Endodermal cell (in vitro differentiated cells): ENCODE results near the gene AVPR1B. TPM values are rescaled to one million over a fixed set of nuclear protein-coding genes. Genes with fewer than 3 reads are reported as not detected.

Experiments
- DNase-seq: peaks from one replicate; pipeline ENCODE4 v3.0.0-alpha.2; 2017
- H3K27ac ChIP-seq: 2 replicates; pipeline ENCODE4 v1.5.1; 2013; ENCODE audit warnings: mild to moderate bottlenecking, low read depth, low read length, moderate library complexity
- H3K27me3 ChIP-seq: 2 replicates; pipeline ENCODE4 v1.6.1; 2013; ENCODE audit warnings: mild to moderate bottlenecking, low read length, moderate library complexity; ENCODE audit not compliant: insufficient read depth, control insufficient read depth, poor library complexity, severe bottlenecking
- H3K36me3 ChIP-seq: 2 replicates; pipeline ENCODE4 v1.7.0; 2013; ENCODE audit warnings: mild to moderate bottlenecking, low read length, moderate library complexity; ENCODE audit not compliant: control insufficient read depth, insufficient read depth
- H3K4me1 ChIP-seq: one replicate; pipeline ENCODE4 v1.7.0; 2013; ENCODE audit warnings: low read length; ENCODE audit not compliant: control insufficient read depth, insufficient read depth
- H3K4me3 ChIP-seq: 2 replicates; pipeline ENCODE4 v1.5.1; 2013; ENCODE audit warnings: mild to moderate bottlenecking, low read length, moderate library complexity
- H3K9ac ChIP-seq: 2 replicates; pipeline ENCODE4 v1.6.1; 2013; ENCODE audit warnings: mild to moderate bottlenecking, low read length, moderate library complexity; ENCODE audit not compliant: poor library complexity, severe bottlenecking; ENCODE audit errors: extremely low read depth
- H3K9me3 ChIP-seq: 2 replicates; pipeline ENCODE4 v1.6.1; 2013; ENCODE audit warnings: mild to moderate bottlenecking, low read length, moderate library complexity; ENCODE audit not compliant: control insufficient read depth
- H3K27ac Mint-ChIP-seq: 2 replicates; pipeline ENCODE4 v1.8.0; 2020; ENCODE audit warnings: mixed read lengths
- H3K27me3 Mint-ChIP-seq: 2 replicates; pipeline ENCODE4 v1.8.0; 2021; ENCODE audit warnings: mild to moderate bottlenecking, mixed read lengths; ENCODE audit not compliant: insufficient read depth
- H3K36me3 Mint-ChIP-seq: 2 replicates; pipeline ENCODE4 v1.8.0; 2020; ENCODE audit warnings: low read depth, mixed read lengths
- H3K4me1 Mint-ChIP-seq: 2 replicates; pipeline ENCODE4 v1.8.0; 2020; ENCODE audit warnings: mixed read lengths
- H3K4me3 Mint-ChIP-seq: 2 replicates; pipeline ENCODE4 v1.8.0; 2020; ENCODE audit warnings: mild to moderate bottlenecking, moderate library complexity, mixed read lengths
- H3K9me3 Mint-ChIP-seq: 2 replicates; pipeline ENCODE4 v1.8.0; 2020; ENCODE audit warnings: mild to moderate bottlenecking, mixed read lengths
- whole genome bisulfite sequencing, 2 experiments: methylation state at CpG; one replicate each; pipeline versions ENCODE4 v1.1.5 to v1.1.7; 2013; ENCODE audit warnings: missing lambda C conversion rate in 2 of 2, mixed read lengths in 1 of 2; ENCODE audit not compliant: insufficient coverage in 1 of 2, insufficient read length in 1 of 2; 5-methylcytosine and 5-hydroxymethylcytosine counted together
- total RNA-seq, 2 donors: library from RNA; stranded (reverse); fragmentation: NEBNext Ultra II Directional in 1 of 2; extraction: Animal tissue kit (Norgen Biotek cat#: 25700) in 1 of 2; gene quantifications; 2 replicates in 1 of 2; 3 replicates in 1 of 2; pipeline ENCODE4 v1.2.1, GENCODE V29; 2021
- TF ChIP-seq, protein P1 (sequence below): fragments of 200-600 bp; sonication (generic); conservative IDR thresholded peaks from 2 replicates; pipeline ENCODE4 v1.5.0; 2021; ENCODE audit warnings: antibody characterized with exemption, mild to moderate bottlenecking

AVPR1B gene
- total RNA-seq, 2 donors from 2014 or later: 0.11 TPM; not detected in 1

DNA sequence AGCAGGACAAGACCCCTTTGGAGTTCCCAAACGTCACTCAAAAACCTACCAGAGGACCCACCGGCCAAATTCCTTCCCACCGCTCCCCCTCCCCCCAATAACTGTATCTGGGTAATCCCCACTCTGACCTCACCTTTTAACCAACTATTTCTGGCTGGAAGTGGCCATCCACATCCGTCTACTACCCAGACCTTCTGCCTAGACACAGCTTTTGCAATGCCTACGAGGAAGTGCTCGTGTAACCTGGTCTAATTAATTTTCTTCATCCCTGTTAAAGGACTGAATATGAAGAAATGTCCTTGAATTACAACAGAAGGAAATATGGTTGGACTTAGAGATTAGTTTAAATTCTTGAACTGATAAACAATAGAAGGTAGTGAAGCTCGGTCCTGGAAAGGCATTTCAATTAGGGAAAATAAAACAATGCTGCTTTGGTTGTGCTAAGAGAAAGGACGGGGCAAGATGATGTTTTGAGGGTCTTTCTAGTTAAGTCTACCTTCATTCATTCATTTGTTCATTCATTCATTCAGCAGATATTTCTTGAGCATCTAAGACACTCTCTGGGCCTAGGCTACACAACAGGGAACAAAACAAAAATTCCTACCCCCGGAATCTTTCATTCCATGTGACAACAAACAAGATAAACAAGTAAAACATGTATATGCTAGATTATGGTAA lies 18.8 kb downstream of the AVPR1B start:
- H3K4me3 Mint-ChIP-seq: no peak overlapping the region
- DNase-seq: no peak
- 89 to 91% methylated on average over 7 to 8 of the region's 9 CpGs for WGBS, 2 experiments
- H3K9ac ChIP-seq: no peak overlapping the region
- H3K27ac Mint-ChIP-seq: no peak overlapping the region
- no peaks in the 10 kb centered on the region for H3K9me3 ChIP-seq
- H3K36me3 Mint-ChIP-seq: no peaks in the 10 kb centered on the region
- TF ChIP-seq, protein P1, sequence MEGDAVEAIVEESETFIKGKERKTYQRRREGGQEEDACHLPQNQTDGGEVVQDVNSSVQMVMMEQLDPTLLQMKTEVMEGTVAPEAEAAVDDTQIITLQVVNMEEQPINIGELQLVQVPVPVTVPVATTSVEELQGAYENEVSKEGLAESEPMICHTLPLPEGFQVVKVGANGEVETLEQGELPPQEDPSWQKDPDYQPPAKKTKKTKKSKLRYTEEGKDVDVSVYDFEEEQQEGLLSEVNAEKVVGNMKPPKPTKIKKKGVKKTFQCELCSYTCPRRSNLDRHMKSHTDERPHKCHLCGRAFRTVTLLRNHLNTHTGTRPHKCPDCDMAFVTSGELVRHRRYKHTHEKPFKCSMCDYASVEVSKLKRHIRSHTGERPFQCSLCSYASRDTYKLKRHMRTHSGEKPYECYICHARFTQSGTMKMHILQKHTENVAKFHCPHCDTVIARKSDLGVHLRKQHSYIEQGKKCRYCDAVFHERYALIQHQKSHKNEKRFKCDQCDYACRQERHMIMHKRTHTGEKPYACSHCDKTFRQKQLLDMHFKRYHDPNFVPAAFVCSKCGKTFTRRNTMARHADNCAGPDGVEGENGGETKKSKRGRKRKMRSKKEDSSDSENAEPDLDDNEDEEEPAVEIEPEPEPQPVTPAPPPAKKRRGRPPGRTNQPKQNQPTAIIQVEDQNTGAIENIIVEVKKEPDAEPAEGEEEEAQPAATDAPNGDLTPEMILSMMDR: no peak
- H3K4me1 ChIP-seq: no peaks in the 10 kb centered on the region
- no peak overlapping the region for H3K27ac ChIP-seq
- H3K27me3 Mint-ChIP-seq: no peaks in the 10 kb centered on the region
- H3K27me3 ChIP-seq: no peaks in the 10 kb centered on the region
- H3K36me3 ChIP-seq: no peaks in the 10 kb centered on the region
- H3K4me1 Mint-ChIP-seq: peaks cover 19% of the 10 kb centered on the region
- H3K9me3 Mint-ChIP-seq: no peaks in the 10 kb centered on the region
- no peak overlapping the region for H3K4me3 ChIP-seq

DNA sequence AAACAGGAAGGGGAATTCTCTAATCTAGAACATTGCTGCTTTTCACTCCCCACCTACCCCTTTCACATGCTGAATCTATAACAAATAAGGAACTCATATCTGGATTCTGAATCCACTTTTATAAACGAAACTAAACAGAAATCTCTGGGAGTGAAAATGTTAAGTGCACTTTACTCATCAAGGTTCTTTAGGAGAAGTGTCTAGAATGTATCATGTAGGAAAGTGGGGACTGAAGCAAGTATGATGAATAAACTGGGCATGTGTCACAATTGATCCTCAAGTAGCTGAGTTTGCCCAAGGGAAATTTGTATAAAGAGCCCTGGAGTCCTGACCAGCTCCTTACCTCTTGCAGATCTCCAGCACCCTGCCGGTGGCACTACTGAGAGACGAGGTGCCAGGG lies 19.8 kb downstream of the AVPR1B start:
- DNase-seq: no peak
- no peak overlapping the region for H3K9ac ChIP-seq
- Mint-ChIP-seq H3K4me1 (peaks cover 19% of the 10 kb centered on the region), H3K27ac (no peak overlapping the region), H3K27me3 (no peaks in the 10 kb centered on the region), H3K9me3 (no peaks in the 10 kb centered on the region), H3K36me3 (no peaks in the 10 kb centered on the region), H3K4me3 (no peak overlapping the region)
- no peaks in the 10 kb centered on the region for H3K4me1 ChIP-seq
- no peak overlapping the region for H3K27ac ChIP-seq
- TF ChIP-seq, protein P1: no peak
- WGBS, 2 experiments: 90 to 100% methylated on average over 3 of the region's 3 CpGs
- H3K4me3 ChIP-seq: no peak overlapping the region
- H3K36me3 ChIP-seq: no peaks in the 10 kb centered on the region
- no peaks in the 10 kb centered on the region for H3K9me3 ChIP-seq
- H3K27me3 ChIP-seq: no peaks in the 10 kb centered on the region

- Histone ChIP-seq H3K36me3 (no peaks in the 10 kb centered on the region), H3K4me1 (no peaks in the 10 kb centered on the region), H3K9me3 (no peaks in the 10 kb centered on the region), H3K9ac (no peak overlapping the region), H3K27ac (no peak overlapping the region), H3K27me3 (no peaks in the 10 kb centered on the region), H3K4me3 (no peak overlapping the region)
- Mint-ChIP-seq H3K27ac (no peak overlapping the region), H3K27me3 (no peaks in the 10 kb centered on the region), H3K4me1 (peaks cover 12% of the 10 kb centered on the region), H3K4me3 (no peak overlapping the region), H3K9me3 (no peaks in the 10 kb centered on the region), H3K36me3 (no peaks in the 10 kb centered on the region)
- TF ChIP-seq, protein P1: no peak
- WGBS, 2 experiments: 96% methylated on average over 6 of the region's 7 CpGs; no CpG with 5 or more reads in 1 of the 2 experiments
- no peak for DNase-seq
Measured at GRCh38 chr1:206094024-206094423, 23.2 kb downstream of the AVPR1B start.
